RKO (cell line): ENCODE data around the gene IL12RB2.
A peak's percentile ranks its signal among the peaks of the same experiment; 100 is the strongest.
"Not testable (repeated sequence)": the region's sequence is repeated elsewhere in the genome, so short reads cannot be mapped to it uniquely, and the experiment has no call there.

Source experiments
- DNase-seq: peaks from one replicate; pipeline ENCODE4 v3.0.0-alpha.2; 2016; ENCODE audit warnings: low spot score

IL12RB2 gene

GRCh38 chr1:67394548-67394947, 86.9 kb downstream of the IL12RB2 start:
- no peak for DNase-seq

- DNase-seq: no peak
Observed at GRCh38 chr1:67399199-67399993, 91.7 kb downstream of the IL12RB2 start.

- peak; percentile 56 for DNase-seq
Observed at GRCh38 chr1:67400029-67400786, 92.5 kb downstream of the IL12RB2 start.

GRCh38 chr1:67401443-67401842, 93.8 kb downstream of the IL12RB2 start:
- DNase-seq: no peak

GRCh38 chr1:67404212-67404620, 96.5 kb downstream of the IL12RB2 start:
- peak; percentile 61 for DNase-seq

GRCh38 chr1:67405473-67406245, 98.0 kb downstream of the IL12RB2 start:
- DNase-seq: no peak

- no peak for DNase-seq
Observed at GRCh38 chr1:67407498-67407897, 99.8 kb downstream of the IL12RB2 start.

- DNase-seq: no peak
Observed at GRCh38 chr1:67408148-67408547, 100.5 kb downstream of the IL12RB2 start.

GRCh38 chr1:67413101-67413500, 105.4 kb downstream of the IL12RB2 start:
- not testable (repeated sequence) for DNase-seq

- DNase-seq: no peak
Observed at GRCh38 chr1:67414574-67414973, 106.9 kb downstream of the IL12RB2 start.

- no peak for DNase-seq
Observed at GRCh38 chr1:67415041-67415440, 107.4 kb downstream of the IL12RB2 start.

- DNase-seq: not testable (repeated sequence)
Observed at GRCh38 chr1:67417733-67418132, 110.1 kb downstream of the IL12RB2 start.

GRCh38 chr1:67418839-67419586, 111.3 kb downstream of the IL12RB2 start:
- DNase-seq: no peak

- no peak for DNase-seq
Observed at GRCh38 chr1:67420835-67421492, 113.3 kb downstream of the IL12RB2 start.

GRCh38 chr1:67427465-67427864, 119.8 kb downstream of the IL12RB2 start:
- DNase-seq: peak; percentile 28

- peak; percentile 28 for DNase-seq
Observed at GRCh38 chr1:67427947-67428346, 120.3 kb downstream of the IL12RB2 start.

- peak; percentile 64 for DNase-seq
Observed at GRCh38 chr1:67429011-67429527, 121.4 kb downstream of the IL12RB2 start.

- DNase-seq: peak; percentile 29
Observed at GRCh38 chr1:67429528-67430357, 122.1 kb downstream of the IL12RB2 start.

GRCh38 chr1:67430358-67431155, 122.9 kb downstream of the IL12RB2 start, which contains the start of gene SERBP1:
SERBP1 (minus strand) TSS chr1:67430402; CDS start chr1:67430300, 102 bp downstream.
- DNase-seq: peak; percentile 97
